ENCODE data around the gene XPA.
"Not testable (repeated sequence)": the region's sequence is repeated elsewhere in the genome, so short reads cannot be mapped to it uniquely, and the experiment has no call there.

Gene XPA
- 26.9 to 29.8 (median 28.0) reads per million in 4 donors for total RNA-seq

DNA sequence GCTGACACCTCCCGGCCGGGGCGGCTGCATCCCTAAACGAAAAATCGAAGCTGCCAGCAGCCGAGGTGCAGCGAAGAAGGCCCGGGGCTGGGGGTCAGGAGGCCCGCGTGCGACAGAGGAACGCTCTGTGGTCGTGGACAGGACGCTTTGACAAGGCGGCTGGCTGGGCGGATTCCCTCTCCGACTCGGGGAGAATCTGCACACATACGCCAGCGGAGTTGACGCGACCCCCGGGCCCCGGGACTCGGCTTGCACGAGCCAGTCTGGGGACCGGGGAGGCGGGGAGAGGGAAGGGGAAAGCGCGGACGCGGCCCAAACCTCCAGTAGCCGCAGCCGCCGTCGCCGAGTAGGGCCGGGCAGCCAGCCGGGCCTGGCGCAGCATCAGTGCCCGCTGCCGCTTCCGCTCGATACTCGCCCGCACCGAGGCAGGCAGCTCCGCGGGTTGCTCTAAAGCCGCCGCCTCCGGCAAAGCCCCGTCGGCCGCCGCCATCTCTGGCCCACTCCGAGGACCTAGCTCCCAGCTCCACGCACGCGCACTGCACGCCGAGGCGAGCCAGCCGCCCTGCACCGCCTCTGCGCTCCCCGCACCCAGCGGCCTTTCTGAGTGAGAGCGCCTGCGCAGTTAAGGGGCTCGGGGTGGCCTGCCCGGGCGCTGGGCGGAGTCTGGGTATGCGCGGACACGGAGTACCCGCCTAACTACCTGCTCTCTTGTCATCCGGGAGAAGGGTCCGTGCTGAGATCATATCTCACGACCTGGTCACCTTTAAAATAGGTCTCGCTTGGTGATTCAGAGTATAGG is at the start of gene XPA:
TSS of gene XPA (minus strand) at position 538 of the 799 bp plus-strand sequence. CDS start at position 490, 48 bp downstream.
- DNase-seq = peak; percentile 95 to 98 (median 97)

DNA sequence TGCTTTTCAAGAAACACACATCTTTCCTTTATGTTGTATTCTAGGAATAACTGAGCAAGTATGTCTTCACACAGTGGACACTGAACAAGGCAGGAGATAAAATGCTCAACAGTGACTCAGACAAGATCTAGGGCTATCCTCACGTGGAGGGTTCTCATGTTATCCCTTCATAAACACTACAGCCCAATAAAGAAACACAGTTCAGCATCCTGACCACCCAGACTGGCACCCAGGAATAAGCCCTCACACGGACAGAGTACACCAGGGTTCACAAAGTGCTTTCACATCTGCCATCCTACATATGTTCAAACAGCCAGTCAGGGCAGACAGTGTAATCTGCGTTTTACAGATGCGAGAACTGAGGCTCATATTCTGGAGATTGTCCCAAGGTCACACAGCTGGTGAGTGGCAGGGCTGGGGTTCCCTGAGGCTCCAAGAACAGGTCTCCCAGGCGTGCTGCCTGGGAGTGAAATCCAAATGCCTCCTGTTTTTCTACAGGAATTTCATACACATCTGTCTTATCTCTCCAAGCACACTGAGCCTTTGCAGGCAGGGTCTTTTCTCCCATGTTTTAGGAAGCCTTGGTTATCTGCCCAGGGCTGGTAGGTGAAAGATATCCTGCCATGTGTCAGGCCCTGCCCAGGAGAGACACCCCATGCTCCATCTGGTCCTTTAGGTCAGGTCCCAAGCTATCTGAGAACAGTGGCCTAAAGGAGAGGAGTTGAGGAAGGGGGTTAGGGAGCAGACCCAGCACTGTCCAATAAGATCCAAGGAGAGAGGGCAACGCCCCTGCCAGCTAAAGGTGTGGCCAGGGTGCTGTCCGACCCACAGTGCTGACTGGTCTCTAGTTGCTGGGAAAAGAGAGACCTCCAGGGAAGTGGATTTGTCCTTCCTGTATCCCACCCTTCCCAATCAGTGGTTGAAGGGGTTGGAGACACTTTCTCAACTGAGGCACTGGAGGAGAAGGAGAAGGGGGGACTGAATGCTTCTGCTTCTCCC is 47.9 kb upstream of the XPA start:
- DNase-seq = no peak

DNA sequence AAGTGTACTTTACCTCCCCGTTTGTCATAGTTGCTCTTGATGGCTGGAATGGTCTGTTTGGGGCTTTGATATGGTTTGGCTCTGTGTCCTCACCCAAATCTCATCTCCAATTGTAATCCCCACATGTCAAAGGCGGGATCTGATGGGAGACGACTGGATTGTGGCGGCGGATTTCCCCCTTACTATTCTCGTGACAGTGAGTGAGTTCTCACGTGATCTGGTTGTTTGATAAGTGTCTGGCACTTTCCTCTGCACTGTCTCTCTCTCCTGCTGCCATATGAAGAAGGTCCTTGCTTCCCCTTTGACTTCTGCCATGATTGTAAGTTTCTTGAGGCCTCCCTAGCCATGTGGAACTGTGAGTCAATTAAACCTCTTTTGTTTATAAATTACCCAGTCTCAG is 46.9 kb upstream of the XPA start:
- not testable (repeated sequence) for DNase-seq

DNA sequence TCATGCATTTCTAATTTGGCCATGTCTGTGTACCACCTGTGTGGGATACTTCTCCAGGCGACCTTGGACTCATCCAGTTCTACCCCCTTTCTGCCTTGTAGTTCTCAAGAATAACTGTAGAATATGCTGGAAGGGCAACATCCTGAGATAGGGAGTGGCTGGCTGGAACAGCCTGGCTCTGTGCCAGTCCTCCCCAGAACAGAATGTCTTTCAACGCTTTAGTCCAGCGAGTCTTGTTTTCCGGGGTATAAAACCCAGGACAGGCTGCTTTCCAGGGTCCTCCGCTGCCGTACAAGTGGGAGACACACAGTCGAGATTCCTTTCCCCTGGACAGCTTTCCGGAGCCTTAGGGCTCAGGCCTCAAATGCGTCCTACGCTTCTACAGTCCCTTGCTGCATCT is 45.4 kb upstream of the XPA start:
- DNase-seq = no peak

DNA sequence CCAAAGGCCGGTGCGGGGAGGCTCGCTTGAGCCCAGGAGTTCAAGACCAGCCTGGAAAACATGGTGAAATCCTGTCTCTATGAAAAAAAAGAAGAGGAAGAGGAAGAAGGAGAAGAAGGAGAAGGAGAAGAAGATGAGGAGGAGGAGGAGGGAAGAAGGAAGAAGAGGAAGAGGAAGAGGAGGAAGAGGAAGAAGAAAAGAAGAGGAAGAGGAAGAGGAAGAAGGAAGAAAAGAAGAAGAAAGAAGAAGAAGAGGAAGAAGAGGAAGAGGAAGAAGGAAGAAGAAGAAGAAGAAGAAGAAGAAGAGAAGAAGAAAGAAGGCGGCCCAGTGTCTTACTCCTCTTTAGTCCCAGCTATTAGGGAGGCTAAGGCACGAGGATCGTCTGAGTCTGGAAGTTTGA is 44.8 kb upstream of the XPA start:
- no peak for DNase-seq

DNA sequence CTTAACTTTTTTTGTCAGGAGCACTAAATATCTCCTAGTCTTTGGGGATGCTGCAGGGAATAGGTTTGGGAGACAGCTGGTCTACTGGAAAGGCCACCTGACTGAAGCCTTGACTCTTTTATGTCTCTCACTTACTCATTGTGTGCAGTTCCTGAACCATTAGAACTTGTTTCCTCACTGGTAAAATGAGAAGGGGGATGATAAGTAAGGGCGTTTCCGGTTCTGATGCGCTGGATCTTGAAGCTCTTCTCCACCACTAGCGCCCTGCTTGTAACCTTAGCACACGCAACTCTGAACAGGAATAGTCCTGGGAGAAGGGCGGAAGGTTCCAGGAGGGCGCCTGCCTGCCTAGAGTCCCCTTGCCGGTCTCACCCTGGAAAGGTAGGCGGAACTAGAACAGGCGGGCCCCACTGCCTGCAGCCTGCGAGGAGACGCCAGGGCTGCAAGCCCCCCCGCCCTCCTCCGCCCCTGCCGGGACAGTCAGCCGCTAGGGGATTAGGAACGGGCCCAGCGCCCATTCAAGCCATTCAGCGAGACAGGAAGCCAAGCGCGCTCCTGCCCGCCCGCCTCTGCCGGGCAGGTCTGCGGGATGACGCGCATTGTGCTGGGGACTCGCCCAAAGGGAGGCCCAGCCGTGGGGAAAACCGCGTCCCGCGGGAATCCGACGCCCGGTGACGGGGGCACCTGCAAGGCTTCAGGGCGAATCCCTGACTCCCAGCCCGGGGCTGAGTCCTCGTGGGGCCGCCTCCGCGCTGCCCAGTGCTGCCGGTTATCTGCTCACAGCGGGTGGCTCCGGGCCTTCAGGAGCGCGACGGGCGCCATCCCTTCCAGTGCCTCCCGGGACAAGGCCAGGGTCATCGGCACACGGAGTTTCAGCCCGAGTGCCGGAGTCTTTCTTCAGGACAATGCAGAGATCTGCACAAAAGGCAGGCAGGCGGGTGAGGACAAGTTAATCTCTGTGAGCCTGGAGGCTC is 44.0 kb upstream of the XPA start:
- peak in 3 of 5 donors; percentile 3 to 8 (median 6) for DNase-seq

DNA sequence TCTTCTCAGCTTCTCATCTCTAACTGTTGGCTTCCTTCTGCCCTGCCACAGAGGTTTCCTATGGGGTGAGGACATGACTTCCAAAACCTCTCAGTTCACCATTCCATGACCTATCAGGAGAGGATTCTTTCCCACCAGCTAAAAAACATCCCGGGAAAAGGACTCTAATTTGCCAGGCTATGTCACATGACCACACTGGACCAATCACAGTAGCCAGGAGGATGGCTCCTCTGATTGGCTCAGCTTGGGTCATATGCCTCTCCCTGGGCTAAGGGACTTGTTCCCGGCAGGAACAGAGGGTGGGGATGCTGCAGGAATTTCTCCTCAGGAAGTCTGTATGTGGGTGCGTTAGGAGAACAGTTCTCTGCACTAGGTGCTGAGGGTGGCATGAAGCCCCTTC is 40.3 kb upstream of the XPA start:
- no peak for DNase-seq

DNA sequence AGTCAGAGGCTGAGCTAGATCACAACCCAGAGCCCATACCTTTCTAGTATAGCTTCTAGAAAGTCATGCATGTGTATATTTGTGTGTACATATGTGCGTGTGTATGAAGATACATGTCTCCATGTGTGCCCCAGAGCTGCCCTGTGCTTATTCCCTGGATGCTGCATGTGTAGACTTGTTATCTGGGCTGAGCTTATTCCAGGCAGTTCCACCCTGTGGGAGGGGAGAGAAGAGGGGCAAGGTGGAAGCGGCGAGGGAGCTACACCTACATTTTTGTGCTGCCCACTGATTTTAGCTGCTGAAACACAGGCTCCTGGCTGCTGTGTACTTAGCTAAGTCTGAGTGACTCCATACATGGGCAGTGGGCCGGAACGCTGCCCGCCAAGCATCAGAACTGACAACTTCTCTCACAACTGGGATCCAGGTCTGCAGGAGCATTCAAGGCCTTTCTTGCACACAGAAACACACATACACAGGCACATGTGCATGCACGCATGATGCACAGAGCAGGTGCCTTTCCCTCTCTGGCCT is 38.0 kb upstream of the XPA start:
- DNase-seq = no peak

DNA sequence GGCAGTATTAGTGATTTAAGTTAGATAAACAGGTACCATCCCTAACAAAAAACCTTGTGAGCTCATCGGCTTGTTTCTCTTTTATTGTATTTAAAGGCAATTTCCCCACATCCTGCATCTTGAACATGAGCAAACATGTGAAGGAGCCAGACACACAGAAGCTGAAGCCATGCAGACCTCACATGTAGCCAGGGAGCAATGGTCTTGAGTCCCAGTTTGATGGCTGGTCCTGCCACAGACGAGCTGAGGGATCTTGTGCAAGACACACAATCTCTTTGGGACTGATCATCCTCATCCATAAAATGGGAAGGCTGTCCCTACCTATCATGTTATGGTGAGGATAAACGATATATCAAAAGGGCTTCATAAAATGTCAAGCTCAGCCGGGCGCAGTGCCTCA is 29.6 kb upstream of the XPA start:
- no peak for DNase-seq

DNA sequence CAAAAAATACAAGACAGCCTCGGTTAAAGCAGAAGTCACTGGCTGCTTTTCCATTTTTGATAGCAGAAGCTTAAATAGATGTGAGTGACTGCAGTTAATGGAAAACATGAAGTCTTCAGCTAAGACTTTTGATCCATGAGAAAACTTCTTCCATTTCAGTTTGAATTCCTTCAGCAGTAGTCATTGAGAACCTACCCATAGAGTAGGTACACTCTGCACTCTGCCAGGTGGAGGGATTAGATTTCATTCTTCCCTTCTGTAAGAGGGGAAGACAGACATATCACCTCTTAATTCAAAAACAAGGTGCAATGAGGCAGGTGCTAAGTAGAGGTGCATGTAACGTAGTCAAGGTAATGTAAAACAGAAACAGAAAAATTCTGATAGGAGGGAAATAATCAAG is 26.7 kb upstream of the XPA start:
- no peak for DNase-seq

DNA sequence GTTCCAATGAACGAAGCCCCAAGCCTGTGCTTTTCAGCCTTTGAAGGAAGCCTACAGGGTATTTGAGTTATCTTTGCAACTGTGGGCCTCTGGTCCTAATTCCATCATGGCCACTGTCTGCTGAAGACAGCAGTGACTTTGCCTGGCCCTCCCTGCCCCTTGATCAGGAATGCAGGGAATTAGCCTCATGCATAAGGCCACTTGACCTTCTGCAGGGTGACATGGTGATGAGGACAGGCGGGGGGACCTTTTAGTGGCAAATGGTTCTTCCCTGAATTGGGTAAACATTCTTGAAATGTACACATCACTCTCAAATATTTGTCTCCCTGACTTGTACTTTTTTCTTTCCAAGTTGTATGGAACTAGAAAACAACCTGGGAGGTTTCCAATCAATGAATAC is 25.2 kb upstream of the XPA start:
- DNase-seq = no peak

DNA sequence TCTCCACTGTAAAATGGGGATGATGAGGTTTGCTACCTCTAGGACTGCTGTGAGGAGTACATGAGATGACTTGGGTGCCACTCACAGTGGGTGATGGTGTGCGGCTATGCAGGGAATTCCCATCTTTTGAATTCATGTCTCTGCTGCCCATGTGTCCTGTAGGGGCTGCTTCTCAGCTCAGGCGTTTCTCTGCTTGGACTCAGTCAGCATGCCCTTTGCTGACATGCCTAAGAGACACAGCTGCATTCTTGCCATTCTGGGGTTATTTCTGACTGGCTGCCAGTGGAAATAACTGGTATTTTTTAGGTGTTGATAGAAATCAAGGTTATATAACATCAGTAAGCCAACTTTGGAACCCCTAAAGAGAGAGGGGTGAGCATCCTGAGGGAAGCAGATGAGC is 24.3 kb upstream of the XPA start:
- no peak for DNase-seq

DNA sequence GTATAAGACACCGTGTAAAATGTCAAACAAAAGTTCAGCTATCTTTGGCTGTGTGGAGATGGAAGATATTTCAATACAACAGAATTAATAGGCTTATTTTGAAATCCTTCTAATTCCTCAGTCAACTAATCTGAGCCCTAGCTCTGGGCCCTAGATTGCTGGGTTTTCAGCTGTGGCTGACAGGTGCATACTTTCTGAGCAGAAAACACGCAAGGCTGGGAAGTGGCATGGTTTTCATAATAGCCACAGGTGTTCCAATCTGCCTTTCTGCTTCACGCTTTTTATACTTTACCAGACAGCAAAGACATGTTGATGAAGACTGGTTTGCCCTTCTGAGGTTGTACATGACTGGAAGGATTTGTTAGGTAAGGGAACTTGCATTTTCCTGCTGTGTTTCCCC is 20.7 kb upstream of the XPA start:
- no peak for DNase-seq

DNA sequence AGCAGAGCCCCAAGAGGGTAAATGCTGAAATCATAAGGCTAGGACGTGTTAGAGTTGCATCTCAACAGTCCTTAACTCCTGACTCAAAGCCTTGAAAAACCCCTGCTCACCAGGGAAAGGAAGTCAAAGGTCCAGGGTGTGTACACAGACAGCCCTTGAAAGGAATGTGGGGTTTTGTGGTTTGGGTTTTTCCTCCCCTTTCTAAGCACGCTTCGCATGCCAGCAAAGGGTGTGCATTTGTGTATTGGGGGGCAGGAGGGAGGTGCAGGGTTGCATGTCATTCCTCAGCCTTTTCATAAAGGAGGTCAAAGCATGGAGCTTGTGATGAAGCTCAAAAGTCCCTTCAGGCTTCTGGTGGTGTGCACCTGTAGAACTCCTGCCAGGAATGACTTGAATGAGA is 17.3 kb upstream of the XPA start:
- no peak for DNase-seq

DNA sequence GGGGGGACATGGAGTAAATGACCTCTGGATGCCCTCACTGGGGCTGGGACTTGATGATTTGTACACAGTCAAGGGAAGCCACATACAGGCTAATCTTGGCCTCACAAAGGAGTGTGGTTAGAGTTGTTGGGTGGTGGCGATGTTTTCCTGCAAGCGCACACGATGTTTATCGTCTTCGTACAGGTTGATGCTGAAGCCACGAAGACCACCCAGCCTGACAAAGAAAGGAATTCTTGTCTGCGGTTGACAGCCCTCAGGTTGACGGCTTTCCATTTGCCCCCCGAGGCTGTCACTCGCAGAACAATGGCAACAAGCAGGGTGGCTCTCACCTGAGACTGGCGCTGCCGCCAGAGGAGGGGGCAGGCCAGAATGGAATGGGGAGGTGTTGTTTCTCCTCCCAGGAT is 14.1 kb upstream of the XPA start:
- DNase-seq = no peak

DNA sequence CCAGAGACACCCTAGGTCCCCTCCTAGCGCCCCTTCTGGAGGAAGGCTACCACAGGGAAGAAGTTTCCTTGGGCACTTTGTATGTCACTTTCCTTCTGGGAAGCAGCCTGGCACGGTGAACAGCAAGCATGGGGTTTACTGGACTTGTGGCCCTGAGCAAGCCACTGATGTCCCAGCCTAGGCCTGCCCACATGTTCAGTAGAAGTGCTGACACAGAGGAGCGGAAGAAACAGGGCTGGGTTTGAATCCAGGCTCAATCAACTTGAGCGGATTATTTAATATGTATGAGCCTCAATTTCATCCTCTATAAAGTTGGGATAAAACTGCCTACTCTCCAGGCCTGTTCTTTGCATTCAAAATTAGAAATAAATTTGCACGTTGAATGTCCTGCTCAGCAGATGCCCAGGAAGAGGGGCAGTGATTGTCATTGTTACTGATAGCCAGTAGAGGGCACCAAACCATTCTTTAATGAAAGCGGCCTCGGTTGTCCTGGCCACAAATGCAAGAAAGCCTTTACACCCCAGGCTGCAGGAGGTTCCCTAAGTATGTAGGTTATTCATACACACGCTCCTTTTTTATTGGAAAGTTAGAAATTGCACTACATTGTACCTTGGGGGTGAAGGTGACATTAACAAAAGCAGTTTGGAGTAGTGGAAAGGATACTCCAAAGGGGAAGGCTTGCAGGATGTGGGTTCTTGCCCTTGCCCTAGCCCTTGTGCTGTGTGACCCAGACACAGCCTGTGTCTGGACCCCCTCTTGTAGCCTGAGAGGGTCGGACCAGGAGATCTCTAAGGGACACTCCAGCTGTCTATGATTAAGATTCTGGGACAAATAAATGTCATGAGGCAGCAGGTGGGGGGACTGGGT is 13.4 kb upstream of the XPA start:
- DNase-seq = peak in 4 of 5 donors; percentile 21 to 63 (median 36)

DNA sequence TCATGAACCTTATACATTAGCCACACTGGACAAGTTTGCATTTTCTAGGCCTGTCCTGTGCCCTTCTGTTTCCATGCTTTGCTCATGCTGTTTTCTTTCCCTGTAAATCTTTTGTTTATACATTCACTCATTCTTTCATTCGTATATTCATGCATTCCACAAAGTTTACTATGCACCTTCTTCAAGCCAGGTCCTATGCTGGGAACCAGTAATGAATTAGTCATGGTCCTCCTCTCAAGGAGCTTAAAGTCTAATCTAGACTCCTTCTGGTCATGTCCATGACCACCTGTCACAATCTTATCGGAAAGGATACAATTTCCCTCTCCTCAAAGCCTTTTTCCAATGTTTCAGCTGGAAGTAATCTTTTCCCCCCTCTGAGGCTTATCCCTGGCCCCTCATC is 9.1 kb upstream of the XPA start:
- DNase-seq = no peak

DNA sequence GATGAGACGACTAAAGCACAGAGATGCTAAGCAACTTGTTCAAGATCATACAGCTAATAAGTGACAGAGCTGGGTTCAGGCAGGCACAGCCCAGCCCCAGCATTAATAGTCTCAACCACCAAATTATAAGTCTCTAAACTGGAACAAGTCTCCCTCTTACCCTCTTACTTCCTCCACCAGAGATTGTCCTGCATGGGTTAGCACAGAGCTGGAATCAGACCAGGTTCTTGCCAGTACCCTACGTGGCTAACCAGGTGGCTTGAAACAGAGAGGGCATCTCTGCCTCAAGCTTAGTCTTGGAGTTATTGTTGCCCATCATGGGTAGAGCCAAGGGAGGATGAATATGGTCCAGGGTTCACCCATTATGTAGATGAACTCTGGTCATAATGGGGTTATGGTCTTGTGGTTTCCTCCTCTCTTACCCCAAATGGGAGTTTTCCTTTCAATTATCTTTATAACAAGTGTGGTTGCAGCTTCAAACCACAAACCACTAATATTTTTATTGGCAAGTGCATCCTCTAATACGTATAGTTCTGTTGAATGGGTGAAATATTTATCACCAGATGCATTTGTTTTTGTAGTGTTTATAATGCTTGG is 8.3 kb upstream of the XPA start:
- DNase-seq = no peak

DNA sequence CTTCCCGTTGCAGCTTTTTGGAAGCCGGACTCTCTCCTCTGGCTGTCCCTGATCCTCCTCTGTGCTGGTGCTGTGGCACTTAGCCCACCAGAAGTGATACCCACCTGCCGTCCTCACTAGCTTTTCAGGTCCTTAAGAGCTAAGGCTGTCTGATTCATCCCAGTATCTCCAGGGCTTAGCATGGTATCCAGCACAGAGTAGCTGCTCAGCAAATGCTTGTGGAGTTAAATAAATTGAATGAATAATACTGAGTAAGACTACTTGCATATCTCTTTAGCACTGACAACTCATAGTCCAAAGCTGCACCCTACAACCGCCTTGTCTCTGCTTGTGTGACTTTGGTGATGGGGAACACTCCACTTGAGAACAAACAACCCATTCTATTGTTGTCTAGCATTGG is 7.7 kb upstream of the XPA start:
- DNase-seq = no peak

DNA sequence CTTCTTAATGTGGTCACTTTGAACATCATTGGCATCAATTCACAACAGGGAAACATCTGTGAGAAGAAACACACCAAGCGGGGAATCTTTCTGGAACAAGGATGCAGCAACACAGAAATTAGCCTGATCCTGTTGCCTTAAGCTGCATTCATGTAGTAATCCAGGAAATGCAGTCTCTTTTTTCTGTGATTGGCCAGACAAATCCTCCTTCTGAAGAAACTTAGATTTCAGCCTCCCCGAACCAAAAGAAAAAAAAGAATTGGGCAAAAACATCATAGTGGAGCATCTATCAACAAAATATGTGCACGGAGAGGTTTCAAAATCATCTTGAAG is 7.2 kb upstream of the XPA start:
- no peak for DNase-seq
